RWPE2 (cell line): ENCODE measurements around the gene SH2D1A.
"Not testable (repeated sequence)": the region's sequence is repeated elsewhere in the genome, so short reads cannot be mapped to it uniquely, and the experiment has no call there.

Experiments used
- ATAC-seq: fragments of 200-7000 bp; cut with Tn5 transposase; 3 replicates; pipeline ENCODE4 v1.9.1; 2021; ENCODE audit warnings: low read depth
- DNase-seq: peaks from one replicate; pipeline ENCODE4 v3.0.0-alpha.2; 2020; ENCODE audit warnings: low spot score
- H3K27ac ChIP-seq: fragments of 450-650 bp; 2 replicates; pipeline ENCODE4 v1.5.1; 2017; ENCODE audit warnings: mild to moderate bottlenecking; ENCODE audit not compliant: poor library complexity, severe bottlenecking
- H3K27me3 ChIP-seq: fragments of 250-450 bp; sonication (Bioruptor Pico); 2 replicates; pipeline ENCODE4 v1.5.1; 2021; ENCODE audit warnings: mild to moderate bottlenecking, moderate library complexity; ENCODE audit not compliant: insufficient read depth, poor library complexity, severe bottlenecking
- H3K36me3 ChIP-seq: fragments of 250-450 bp; sonication (Bioruptor Pico); 2 replicates; pipeline ENCODE4 v1.5.1; 2020; ENCODE audit warnings: low read depth, mild to moderate bottlenecking, moderate library complexity
- H3K4me1 ChIP-seq: fragments of 250-450 bp; sonication (Bioruptor Pico); 2 replicates; pipeline ENCODE4 v1.5.1; 2021; ENCODE audit warnings: mild to moderate bottlenecking, moderate library complexity; ENCODE audit not compliant: insufficient read depth, poor library complexity, severe bottlenecking
- H3K4me3 ChIP-seq: fragments of 250-450 bp; sonication (Bioruptor Pico); 2 replicates; pipeline ENCODE4 v1.5.1; 2021; ENCODE audit warnings: mild to moderate bottlenecking, moderate library complexity; ENCODE audit not compliant: severe bottlenecking
- H3K9me3 ChIP-seq: fragments of 250-450 bp; sonication (Bioruptor Pico); 2 replicates; pipeline ENCODE4 v1.5.1; 2021; ENCODE audit warnings: mild to moderate bottlenecking, moderate library complexity; ENCODE audit not compliant: severe bottlenecking
- TF ChIP-seq, protein P1 (sequence below): fragments of 450-650 bp; IDR thresholded peaks from one replicate; pipeline ENCODE4 v1.5.1; 2017; ENCODE audit warnings: mild to moderate bottlenecking, moderate library complexity; ENCODE audit not compliant: poor library complexity, severe bottlenecking

SH2D1A gene

DNA sequence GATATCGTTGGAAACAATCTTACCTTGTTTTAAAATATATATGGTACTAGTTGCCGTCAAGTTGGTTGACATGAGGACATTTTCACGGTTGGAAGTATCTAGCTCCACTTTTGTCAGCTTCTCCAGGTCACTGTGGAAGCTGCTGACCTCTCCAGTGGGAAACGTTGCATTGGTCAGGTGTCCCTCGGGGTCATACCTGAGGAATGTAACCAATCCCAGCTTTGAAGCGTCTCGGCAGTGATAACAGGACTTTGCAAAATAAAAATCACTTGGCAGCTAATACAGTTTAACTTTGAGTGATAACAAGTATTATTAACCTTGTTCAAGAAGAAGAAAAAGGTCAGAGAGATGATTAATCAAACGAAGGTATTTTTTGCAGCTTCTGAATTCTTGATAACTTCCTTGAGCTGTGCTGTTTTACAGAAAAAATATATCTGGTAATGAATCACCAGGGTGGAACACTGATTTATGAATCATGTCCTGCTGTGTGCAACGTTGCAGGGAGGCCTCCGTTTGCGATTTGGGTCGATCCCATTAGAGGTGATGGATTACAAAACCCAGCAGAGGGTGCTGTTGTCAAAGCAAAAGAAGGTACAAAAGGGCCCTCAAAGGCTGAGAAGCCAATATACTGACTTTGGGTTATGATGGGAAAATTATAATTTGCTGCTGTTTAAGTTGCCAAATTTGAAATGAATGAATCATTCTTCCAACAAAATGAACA, 60.1 kb downstream of the SH2D1A start:
- Histone ChIP-seq H3K9me3 (no peaks in the 10 kb centered on the region), H3K27ac (peak overlapping the region; percentile 37), H3K36me3 (no peaks in the 10 kb centered on the region), H3K27me3 (no peaks in the 10 kb centered on the region), H3K4me1 (no peaks in the 10 kb centered on the region), H3K4me3 (no peak overlapping the region)
- ATAC-seq (peak; percentile 99), DNase-seq (peak; percentile 51)
- TF ChIP-seq, protein P1, sequence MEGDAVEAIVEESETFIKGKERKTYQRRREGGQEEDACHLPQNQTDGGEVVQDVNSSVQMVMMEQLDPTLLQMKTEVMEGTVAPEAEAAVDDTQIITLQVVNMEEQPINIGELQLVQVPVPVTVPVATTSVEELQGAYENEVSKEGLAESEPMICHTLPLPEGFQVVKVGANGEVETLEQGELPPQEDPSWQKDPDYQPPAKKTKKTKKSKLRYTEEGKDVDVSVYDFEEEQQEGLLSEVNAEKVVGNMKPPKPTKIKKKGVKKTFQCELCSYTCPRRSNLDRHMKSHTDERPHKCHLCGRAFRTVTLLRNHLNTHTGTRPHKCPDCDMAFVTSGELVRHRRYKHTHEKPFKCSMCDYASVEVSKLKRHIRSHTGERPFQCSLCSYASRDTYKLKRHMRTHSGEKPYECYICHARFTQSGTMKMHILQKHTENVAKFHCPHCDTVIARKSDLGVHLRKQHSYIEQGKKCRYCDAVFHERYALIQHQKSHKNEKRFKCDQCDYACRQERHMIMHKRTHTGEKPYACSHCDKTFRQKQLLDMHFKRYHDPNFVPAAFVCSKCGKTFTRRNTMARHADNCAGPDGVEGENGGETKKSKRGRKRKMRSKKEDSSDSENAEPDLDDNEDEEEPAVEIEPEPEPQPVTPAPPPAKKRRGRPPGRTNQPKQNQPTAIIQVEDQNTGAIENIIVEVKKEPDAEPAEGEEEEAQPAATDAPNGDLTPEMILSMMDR: peak; percentile 60

GRCh38 chrX:124407226-124407625, 60.9 kb downstream of the SH2D1A start:
- no peaks in the 10 kb centered on the region for H3K9me3 ChIP-seq
- H3K27ac ChIP-seq: no peak overlapping the region
- ATAC-seq (no peak), DNase-seq (no peak)
- no peak overlapping the region for H3K4me3 ChIP-seq
- TF ChIP-seq, protein P1: no peak
- no peaks in the 10 kb centered on the region for H3K36me3 ChIP-seq
- no peaks in the 10 kb centered on the region for H3K27me3 ChIP-seq
- no peaks in the 10 kb centered on the region for H3K4me1 ChIP-seq

DNA sequence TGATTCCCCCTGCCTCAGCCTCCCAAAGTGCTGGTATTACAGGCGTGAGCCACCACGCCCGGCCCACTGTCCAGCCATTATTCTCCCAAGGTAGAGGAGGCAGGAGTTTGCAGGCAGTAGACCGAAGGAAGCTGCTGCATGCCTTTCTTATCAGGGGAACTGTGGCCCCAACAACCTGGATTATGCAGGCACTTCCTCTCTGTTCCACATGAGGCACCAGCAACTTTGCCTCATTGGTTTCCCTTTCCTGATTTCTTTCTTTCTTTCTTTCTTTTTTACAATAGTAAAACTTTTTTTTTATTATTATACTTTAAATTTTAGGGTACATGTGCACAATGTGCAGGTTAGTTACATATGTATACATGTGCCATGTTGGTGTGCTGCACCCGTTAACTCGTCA, 62.0 kb downstream of the SH2D1A start:
- ATAC-seq, H3K27ac ChIP-seq, H3K9me3 ChIP-seq, H3K27me3 ChIP-seq, H3K36me3 ChIP-seq, H3K4me3 ChIP-seq, DNase-seq, H3K4me1 ChIP-seq: not testable (repeated sequence)

GRCh38 chrX:124413244-124413643, 66.9 kb downstream of the SH2D1A start:
- Histone ChIP-seq H3K27me3 (no peaks in the 10 kb centered on the region), H3K4me3 (no peak overlapping the region), H3K27ac (no peak overlapping the region), H3K9me3 (no peaks in the 10 kb centered on the region), H3K4me1 (no peaks in the 10 kb centered on the region), H3K36me3 (no peaks in the 10 kb centered on the region)
- ATAC-seq (no peak), DNase-seq (no peak)
- TF ChIP-seq, protein P1: no peak

DNA sequence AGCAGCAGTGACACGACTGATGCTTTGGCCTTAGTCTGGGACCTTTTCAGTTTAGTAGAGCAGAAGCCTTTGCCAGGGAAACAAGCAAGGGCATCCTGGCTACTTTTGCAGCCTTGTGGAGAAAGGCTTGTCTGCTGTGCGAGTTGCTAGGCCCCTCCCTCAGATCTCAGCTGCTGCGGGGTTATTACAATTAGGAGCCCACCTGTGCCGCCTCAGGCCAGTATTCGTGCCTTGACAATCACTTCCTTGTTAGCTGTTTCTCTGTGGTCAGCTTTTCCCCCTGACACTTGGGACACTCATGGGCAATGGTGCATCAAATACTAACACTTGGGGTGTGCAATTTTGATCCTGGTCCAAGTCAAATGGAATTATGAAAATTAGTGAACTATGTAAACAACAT, 67.9 kb downstream of the SH2D1A start:
- no peaks in the 10 kb centered on the region for H3K27me3 ChIP-seq
- DNase-seq (no peak), ATAC-seq (no peak)
- TF ChIP-seq, protein P1: no peak
- H3K9me3 ChIP-seq: no peaks in the 10 kb centered on the region
- H3K4me3 ChIP-seq: no peak overlapping the region
- no peak overlapping the region for H3K27ac ChIP-seq
- no peaks in the 10 kb centered on the region for H3K4me1 ChIP-seq
- no peaks in the 10 kb centered on the region for H3K36me3 ChIP-seq
